HCT116 (cell line): ENCODE data around the gene PANX2. TPM values are rescaled to one million over a fixed set of nuclear protein-coding genes. Genes with fewer than 3 reads are reported as not detected.

ENCODE experiments used
- ATAC-seq: fragments of 200-7000 bp; cut with Tn5 transposase; 2 replicates; pipeline ENCODE4 v1.9.1; 2020; ENCODE audit warnings: mild to moderate bottlenecking, moderate library complexity
- BruUV-seq: library from RNA; stranded (reverse); fragments of 400-500 nt; replicated peaks from 2 replicates; lab custom pipeline; 2021; lab: Mats Ljungman, UMichigan
- CTCF ChIA-PET: fragments of 300-600 bp; sonication (Branson Sonifier 250); formaldehyde crosslinking; loops from one replicate; lab custom pipeline; 2021; ENCODE audit warnings: antibody characterized with exemption; lab: Charles Lee
- POLR2A ChIA-PET: fragments of 300-600, 350-600 bp; sonication (Branson Sonifier 250); formaldehyde crosslinking; loops from one replicate; lab custom pipeline; 2021; ENCODE audit warnings: antibody characterized with exemption; lab: Charles Lee
- RAD21 ChIA-PET, 2 experiments: fragments of 300-600 bp; sonication (Branson Sonifier 250); formaldehyde crosslinking; loops; one replicate each; lab custom pipeline; 2023; ENCODE audit warnings: low total read pairs in 2 of 2; ENCODE audit not compliant: uncharacterized antibody in 2 of 2, unreplicated experiment in 2 of 2, low non-redundant PET in 1 of 2; lab: Charles Lee
- DNase-seq: peaks from one replicate; pipeline ENCODE4 v3.0.0-alpha.2; 2010; ENCODE audit warnings: low read depth, low spot score
- H2AFZ ChIP-seq: fragments of 200-600 bp; shearing (Covaris generic), sonication (generic); 2 replicates; pipeline ENCODE4 v1.6.1; 2017; ENCODE audit warnings: low read depth, mixed run types, mixed read lengths, antibody characterized with exemption, low read length; ENCODE audit not compliant: poor library complexity, severe bottlenecking
- H3K27ac ChIP-seq: 2 replicates; pipeline ENCODE4 v1.5.1; 2012; ENCODE audit warnings: low read depth, low read length
- H3K27me3 ChIP-seq: fragments of 200-600 bp; sonication (generic); 2 replicates; pipeline ENCODE4 v1.6.1; 2016; ENCODE audit warnings: mixed run types, low read length, mixed read lengths; ENCODE audit not compliant: insufficient read depth
- H3K36me3 ChIP-seq, 2 experiments: fragments of 200-500 bp in 1 of 2; fragments of 200-600 bp in 1 of 2; sonication (Bioruptor generic) in 1 of 2; sonication (generic) in 1 of 2; 2 replicates each; pipeline versions ENCODE4 v1.5.1 to v1.6.1; 2014 to 2016; ENCODE audit warnings: low read length in 2 of 2, inconsistent platforms in 1 of 2, mixed read lengths in 1 of 2, mixed run types in 1 of 2; ENCODE audit not compliant: insufficient read depth in 2 of 2, control insufficient read depth in 1 of 2
- H3K4me1 ChIP-seq, 2 experiments: fragments of 200-600 bp in 1 of 2; sonication (generic) in 1 of 2; 2 replicates each; pipeline versions ENCODE4 v1.5.1 to v1.6.1; 2012 to 2017; ENCODE audit warnings: low read length in 2 of 2, inconsistent platforms in 1 of 2, mild to moderate bottlenecking in 1 of 2, mixed read lengths in 1 of 2, mixed run types in 1 of 2, moderate library complexity in 1 of 2; ENCODE audit not compliant: insufficient read depth in 2 of 2, control insufficient read depth in 1 of 2
- H3K4me2 ChIP-seq: fragments of 200-600 bp; sonication (generic); 2 replicates; pipeline ENCODE4 v1.6.1; 2017; ENCODE audit warnings: mixed run types, low read length, mixed read lengths
- H3K4me3 ChIP-seq, 2 experiments: fragments of 200-600 bp in 1 of 2; sonication (generic) in 1 of 2; replicated peaks in 1 of 2; 2 replicates each; pipeline ENCODE4 v1.5.1; 2011 to 2016; ENCODE audit warnings: low read length in 2 of 2, control low read depth in 1 of 2, low read depth in 1 of 2, mild to moderate bottlenecking in 1 of 2, mixed read lengths in 1 of 2, mixed run types in 1 of 2
- H3K79me2 ChIP-seq: fragments of 200-600 bp; sonication (generic); 2 replicates; pipeline ENCODE4 v1.6.1; 2017; ENCODE audit warnings: mild to moderate bottlenecking, mixed run types, low read length, moderate library complexity, mixed read lengths; ENCODE audit not compliant: insufficient read depth
- H3K9ac ChIP-seq: fragments of 200-600 bp; sonication (generic); 2 replicates; pipeline ENCODE4 v1.6.1; 2016; ENCODE audit warnings: low read length, mixed read lengths
- H3K9me2 ChIP-seq: fragments of 200-600 bp; sonication (generic), shearing (Covaris generic); 2 replicates; pipeline ENCODE4 v1.6.1; 2017; ENCODE audit warnings: mixed run types, mild to moderate bottlenecking, moderate library complexity; ENCODE audit not compliant: insufficient read depth
- H3K9me3 ChIP-seq, 2 experiments: fragments of 200-500 bp in 1 of 2; fragments of 200-600 bp in 1 of 2; sonication (Bioruptor generic) in 1 of 2; sonication (generic) in 1 of 2; 2 replicates each; pipeline ENCODE4 v1.6.1; 2014 to 2017; ENCODE audit warnings: low read length in 2 of 2, mixed read lengths in 2 of 2, inconsistent platforms in 1 of 2, low read depth in 1 of 2, mild to moderate bottlenecking in 1 of 2, mixed run types in 1 of 2, moderate library complexity in 1 of 2; ENCODE audit not compliant: control insufficient read depth in 1 of 2, insufficient read depth in 1 of 2
- H4K20me1 ChIP-seq: fragments of 200-600 bp; sonication (generic), shearing (Covaris generic); 2 replicates; pipeline ENCODE4 v1.6.1; 2017; ENCODE audit warnings: mixed run types, mild to moderate bottlenecking, moderate library complexity; ENCODE audit not compliant: insufficient read depth
- CEBPB ChIP-seq: IDR thresholded peaks from 2 replicates; pipeline ENCODE4 v1.6.1; 2012; ENCODE audit warnings: low read depth
- EGR1 ChIP-seq: IDR thresholded peaks from 2 replicates; pipeline ENCODE4 v1.6.1; 2012; ENCODE audit warnings: low read depth
- ELF1 ChIP-seq: IDR thresholded peaks from 2 replicates; pipeline ENCODE4 v1.6.1; 2012; ENCODE audit warnings: low read depth, borderline replicate concordance
- EZH2 ChIP-seq: fragments of 200-600 bp; sonication (generic); IDR thresholded peaks from 2 replicates; pipeline ENCODE4 v1.6.1; 2017; ENCODE audit warnings: antibody characterized with exemption, mixed run types
- EZH2phosphoT487 ChIP-seq: fragments of 200-600 bp; IDR thresholded peaks from 2 replicates; pipeline ENCODE4 v1.6.1; 2018; ENCODE audit warnings: antibody characterized with exemption, borderline replicate concordance
- FOSL1 ChIP-seq: IDR thresholded peaks from 2 replicates; pipeline ENCODE4 v1.6.1; 2012; ENCODE audit warnings: low read depth
- JUND ChIP-seq: IDR thresholded peaks from 2 replicates; pipeline ENCODE4 v1.6.1; 2012
- POLR2A ChIP-seq: IDR thresholded peaks from 2 replicates; pipeline ENCODE4 v1.7.0; 2011; ENCODE audit warnings: borderline replicate concordance; ENCODE audit not compliant: insufficient read depth, insufficient read length; ENCODE audit errors: extremely low read depth
- SIN3A ChIP-seq: IDR thresholded peaks from 2 replicates; pipeline ENCODE4 v1.6.1; 2012; ENCODE audit warnings: low read depth
- SP1 ChIP-seq: IDR thresholded peaks from 2 replicates; pipeline ENCODE4 v1.6.1; 2012; ENCODE audit warnings: low read depth
- SRF ChIP-seq: IDR thresholded peaks from 2 replicates; pipeline ENCODE4 v1.6.1; 2012; ENCODE audit warnings: low read depth
- TCF7L2 ChIP-seq: IDR thresholded peaks from 2 replicates; pipeline ENCODE4 v1.7.0; 2011; ENCODE audit warnings: borderline replicate concordance, inconsistent platforms; ENCODE audit not compliant: insufficient read depth, insufficient read length; ENCODE audit errors: extremely low read depth
- YY1 ChIP-seq: IDR thresholded peaks from 2 replicates; pipeline ENCODE4 v1.6.1; 2011; ENCODE audit warnings: low read length, low read depth, moderate library complexity, mild to moderate bottlenecking; ENCODE audit not compliant: insufficient replicate concordance; ENCODE audit errors: extremely low read depth
- ZFX ChIP-seq: fragments of 450-650 bp; IDR thresholded peaks from 2 replicates; pipeline ENCODE4 v1.6.1; 2017
- ZNF274 ChIP-seq: fragments of 200-500 bp; sonication (Bioruptor generic); IDR thresholded peaks from 2 replicates; pipeline ENCODE4 v1.6.1; 2014; ENCODE audit warnings: mild to moderate bottlenecking, low read depth, low read length, inconsistent platforms
- intact Hi-C: fragments of 100-400 bp; cut with micrococcal nuclease; formaldehyde crosslinking; loops from 2 replicates; pipeline ENCODE4 v1.10.0; 2022
- total RNA-seq: library from RNA; stranded (reverse); gene quantifications from one replicate; pipeline ENCODE4 v1.2.1, GENCODE V29; 2021; ENCODE audit not compliant: unreplicated experiment
- TF ChIP-seq, protein P1 (sequence below), 3 experiments: fragments of 200-600 bp in 1 of 3; sonication (generic) in 1 of 3; IDR thresholded peaks in 2 of 3; conservative IDR thresholded peaks in 1 of 3; 2 replicates each; pipeline ENCODE4 v1.5.1; 2012 to 2017; ENCODE audit warnings: low read depth in 2 of 3, low read length in 2 of 3, antibody characterized with exemption in 1 of 3, borderline replicate concordance in 1 of 3, control low read depth in 1 of 3, mild to moderate bottlenecking in 1 of 3, mixed read lengths in 1 of 3, mixed run types in 1 of 3, moderate library complexity in 1 of 3; ENCODE audit not compliant: insufficient read depth in 1 of 3
- TF ChIP-seq, protein P2 (sequence below): IDR thresholded peaks from 2 replicates; pipeline ENCODE4 v1.6.1; 2012
- TF ChIP-seq, protein P3 (sequence below): IDR thresholded peaks from 2 replicates; pipeline ENCODE4 v1.6.1; 2012; ENCODE audit warnings: low read depth
- TF ChIP-seq, protein P4 (sequence below): IDR thresholded peaks from 2 replicates; pipeline ENCODE4 v1.6.1; 2011; ENCODE audit warnings: mild to moderate bottlenecking, low read length, moderate library complexity; ENCODE audit not compliant: insufficient replicate concordance; ENCODE audit errors: extremely low read depth

The PANX2 gene
- total RNA-seq, 1 experiment from 2014 or later: 8.0 TPM

DNA sequence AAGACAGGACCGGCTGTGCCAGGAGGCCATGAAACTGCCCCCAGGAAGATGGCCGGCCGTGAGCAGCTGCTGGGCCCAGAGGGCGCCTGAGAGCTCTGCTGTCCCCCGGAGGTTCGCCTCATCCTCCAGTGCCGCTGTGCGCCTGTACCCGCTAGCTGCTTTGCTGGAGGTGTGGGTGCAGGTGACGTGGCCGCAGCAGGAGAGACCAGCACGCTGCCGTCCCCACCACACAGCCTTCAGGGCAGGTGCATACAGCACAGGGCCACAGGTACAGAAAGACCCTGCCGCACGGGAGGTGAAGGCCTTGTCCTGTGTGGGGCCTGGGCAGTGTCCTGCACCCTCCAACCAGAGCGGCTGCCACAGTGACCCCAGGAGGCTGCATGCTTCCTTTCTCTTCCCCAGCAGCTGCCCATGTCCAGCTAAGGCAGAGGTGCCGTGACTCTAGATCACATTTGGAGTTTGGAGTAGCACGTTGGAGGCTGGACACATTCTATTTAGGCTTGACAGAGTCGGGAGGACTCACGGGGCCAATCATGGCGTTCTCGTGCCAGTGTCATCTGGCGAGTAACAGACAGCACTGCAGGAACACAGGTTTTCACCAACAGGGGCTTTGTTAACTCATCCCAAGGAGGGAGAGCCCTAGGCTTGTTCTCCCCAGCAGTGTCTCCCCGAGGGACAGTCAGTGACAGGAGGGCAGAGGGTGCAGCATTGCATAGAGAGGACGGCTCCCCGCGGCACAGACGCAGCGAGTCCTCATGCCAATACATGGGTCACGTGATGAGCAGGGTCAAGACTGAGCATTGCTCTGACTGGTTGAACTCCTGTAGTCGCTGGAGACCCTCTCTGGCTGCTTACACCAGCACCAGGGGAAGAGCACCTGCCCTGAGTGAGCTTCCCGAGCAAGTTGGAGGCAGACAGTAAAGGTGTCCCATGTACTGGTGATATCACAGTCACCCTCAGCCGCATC is 18.7 kb upstream of the PANX2 start:
- H2AFZ ChIP-seq: no peak overlapping the region
- RAD21 ChIA-PET: no interaction called here
- TF ChIP-seq JUND (no peak), EZH2 (no peak), SP1 (no peak), SIN3A (no peak), SRF (no peak), FOSL1 (no peak), YY1 (no peak), EZH2phosphoT487 (no peak), EGR1 (no peak), CEBPB (no peak), ZNF274 (no peak), ELF1 (no peak), ZFX (no peak), POLR2A (no peak), TCF7L2 (no peak)
- TF ChIP-seq, protein P1, sequence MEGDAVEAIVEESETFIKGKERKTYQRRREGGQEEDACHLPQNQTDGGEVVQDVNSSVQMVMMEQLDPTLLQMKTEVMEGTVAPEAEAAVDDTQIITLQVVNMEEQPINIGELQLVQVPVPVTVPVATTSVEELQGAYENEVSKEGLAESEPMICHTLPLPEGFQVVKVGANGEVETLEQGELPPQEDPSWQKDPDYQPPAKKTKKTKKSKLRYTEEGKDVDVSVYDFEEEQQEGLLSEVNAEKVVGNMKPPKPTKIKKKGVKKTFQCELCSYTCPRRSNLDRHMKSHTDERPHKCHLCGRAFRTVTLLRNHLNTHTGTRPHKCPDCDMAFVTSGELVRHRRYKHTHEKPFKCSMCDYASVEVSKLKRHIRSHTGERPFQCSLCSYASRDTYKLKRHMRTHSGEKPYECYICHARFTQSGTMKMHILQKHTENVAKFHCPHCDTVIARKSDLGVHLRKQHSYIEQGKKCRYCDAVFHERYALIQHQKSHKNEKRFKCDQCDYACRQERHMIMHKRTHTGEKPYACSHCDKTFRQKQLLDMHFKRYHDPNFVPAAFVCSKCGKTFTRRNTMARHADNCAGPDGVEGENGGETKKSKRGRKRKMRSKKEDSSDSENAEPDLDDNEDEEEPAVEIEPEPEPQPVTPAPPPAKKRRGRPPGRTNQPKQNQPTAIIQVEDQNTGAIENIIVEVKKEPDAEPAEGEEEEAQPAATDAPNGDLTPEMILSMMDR (IDR thresholded peaks at IDR 0.05 in 2 of 3, conservative IDR thresholded peaks at IDR 0.05 in 1 of 3; ENCODE audit: borderline replicate concordance in 1 of 3, insufficient read depth in 1 of 3, low read depth in 2 of 3, low read length in 2 of 3): no peak
- TF ChIP-seq, protein P2, sequence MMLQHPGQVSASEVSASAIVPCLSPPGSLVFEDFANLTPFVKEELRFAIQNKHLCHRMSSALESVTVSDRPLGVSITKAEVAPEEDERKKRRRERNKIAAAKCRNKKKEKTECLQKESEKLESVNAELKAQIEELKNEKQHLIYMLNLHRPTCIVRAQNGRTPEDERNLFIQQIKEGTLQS: no peak
- TF ChIP-seq, protein P3, sequence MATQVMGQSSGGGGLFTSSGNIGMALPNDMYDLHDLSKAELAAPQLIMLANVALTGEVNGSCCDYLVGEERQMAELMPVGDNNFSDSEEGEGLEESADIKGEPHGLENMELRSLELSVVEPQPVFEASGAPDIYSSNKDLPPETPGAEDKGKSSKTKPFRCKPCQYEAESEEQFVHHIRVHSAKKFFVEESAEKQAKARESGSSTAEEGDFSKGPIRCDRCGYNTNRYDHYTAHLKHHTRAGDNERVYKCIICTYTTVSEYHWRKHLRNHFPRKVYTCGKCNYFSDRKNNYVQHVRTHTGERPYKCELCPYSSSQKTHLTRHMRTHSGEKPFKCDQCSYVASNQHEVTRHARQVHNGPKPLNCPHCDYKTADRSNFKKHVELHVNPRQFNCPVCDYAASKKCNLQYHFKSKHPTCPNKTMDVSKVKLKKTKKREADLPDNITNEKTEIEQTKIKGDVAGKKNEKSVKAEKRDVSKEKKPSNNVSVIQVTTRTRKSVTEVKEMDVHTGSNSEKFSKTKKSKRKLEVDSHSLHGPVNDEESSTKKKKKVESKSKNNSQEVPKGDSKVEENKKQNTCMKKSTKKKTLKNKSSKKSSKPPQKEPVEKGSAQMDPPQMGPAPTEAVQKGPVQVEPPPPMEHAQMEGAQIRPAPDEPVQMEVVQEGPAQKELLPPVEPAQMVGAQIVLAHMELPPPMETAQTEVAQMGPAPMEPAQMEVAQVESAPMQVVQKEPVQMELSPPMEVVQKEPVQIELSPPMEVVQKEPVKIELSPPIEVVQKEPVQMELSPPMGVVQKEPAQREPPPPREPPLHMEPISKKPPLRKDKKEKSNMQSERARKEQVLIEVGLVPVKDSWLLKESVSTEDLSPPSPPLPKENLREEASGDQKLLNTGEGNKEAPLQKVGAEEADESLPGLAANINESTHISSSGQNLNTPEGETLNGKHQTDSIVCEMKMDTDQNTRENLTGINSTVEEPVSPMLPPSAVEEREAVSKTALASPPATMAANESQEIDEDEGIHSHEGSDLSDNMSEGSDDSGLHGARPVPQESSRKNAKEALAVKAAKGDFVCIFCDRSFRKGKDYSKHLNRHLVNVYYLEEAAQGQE: no peak
- TF ChIP-seq, protein P4, sequence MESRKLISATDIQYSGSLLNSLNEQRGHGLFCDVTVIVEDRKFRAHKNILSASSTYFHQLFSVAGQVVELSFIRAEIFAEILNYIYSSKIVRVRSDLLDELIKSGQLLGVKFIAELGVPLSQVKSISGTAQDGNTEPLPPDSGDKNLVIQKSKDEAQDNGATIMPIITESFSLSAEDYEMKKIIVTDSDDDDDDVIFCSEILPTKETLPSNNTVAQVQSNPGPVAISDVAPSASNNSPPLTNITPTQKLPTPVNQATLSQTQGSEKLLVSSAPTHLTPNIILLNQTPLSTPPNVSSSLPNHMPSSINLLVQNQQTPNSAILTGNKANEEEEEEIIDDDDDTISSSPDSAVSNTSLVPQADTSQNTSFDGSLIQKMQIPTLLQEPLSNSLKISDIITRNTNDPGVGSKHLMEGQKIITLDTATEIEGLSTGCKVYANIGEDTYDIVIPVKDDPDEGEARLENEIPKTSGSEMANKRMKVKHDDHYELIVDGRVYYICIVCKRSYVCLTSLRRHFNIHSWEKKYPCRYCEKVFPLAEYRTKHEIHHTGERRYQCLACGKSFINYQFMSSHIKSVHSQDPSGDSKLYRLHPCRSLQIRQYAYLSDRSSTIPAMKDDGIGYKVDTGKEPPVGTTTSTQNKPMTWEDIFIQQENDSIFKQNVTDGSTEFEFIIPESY: no peak
- TF ChIP-seq, all 23 proteins: peak for 0
- Histone ChIP-seq H3K9me2 (no peaks in the 10 kb centered on the region), H3K9me3 (no peaks in the 10 kb centered on the region), H3K27me3 (no peaks in the 10 kb centered on the region), H3K27ac (no peak overlapping the region), H3K79me2 (no peaks in the 10 kb centered on the region), H3K4me3 (no peak overlapping the region), H3K4me2 (no peak overlapping the region), H3K9ac (no peak overlapping the region), H4K20me1 (no peaks in the 10 kb centered on the region), H3K36me3 (no peaks in the 10 kb centered on the region), H3K4me1 (peaks cover 3 to 9% of the 10 kb centered on the region in 2 experiments; a peak in 2 of 4 replicates)
- ChIA-PET POLR2A (no interaction called here), CTCF (no interaction called here)
- ATAC-seq (no peak), DNase-seq (no peak)
- no TSS peak for BruUV-seq
- intact Hi-C loops: no loop called here
